SK-N-SH treated with all-trans-retinoic acid at 6 μM for 48 hours (cell line): ENCODE results near the gene TLCD4.
"Not testable (repeated sequence)": the region's sequence is repeated elsewhere in the genome, so short reads cannot be mapped to it uniquely, and the experiment has no call there.

Experiments used
- ATAC-seq: fragments of 200-7000 bp; cut with Tn5 transposase; 3 replicates; pipeline ENCODE4 v1.9.1; 2020; ENCODE audit warnings: mild to moderate bottlenecking, moderate library complexity
- ARNTL ChIP-seq: fragments of 450-650 bp; formaldehyde crosslinking; IDR thresholded peaks from 2 replicates; pipeline ENCODE4 v1.5.0; 2020; ENCODE audit warnings: low read depth, mild to moderate bottlenecking, moderate library complexity, borderline replicate concordance
- BACH2 ChIP-seq: fragments of 250-450 bp; sonication (Bioruptor Pico); IDR thresholded peaks from 2 replicates; pipeline ENCODE4 v1.9.0; 2021; ENCODE audit warnings: mild to moderate bottlenecking, borderline replicate concordance
- CSDC2 ChIP-seq: fragments of 250-450 bp; sonication (Bioruptor Pico); IDR thresholded peaks from 2 replicates; pipeline ENCODE4 v1.5.0; 2020; ENCODE audit warnings: mild to moderate bottlenecking, moderate library complexity
- ESRRG ChIP-seq: fragments of 250-450 bp; sonication (Bioruptor Pico); IDR thresholded peaks from 2 replicates; pipeline ENCODE4 v1.6.1; 2021; ENCODE audit warnings: mild to moderate bottlenecking
- GLIS3 ChIP-seq: fragments of 250-450 bp; sonication (Bioruptor Pico); IDR thresholded peaks from 2 replicates; pipeline ENCODE4 v1.5.0; 2020; ENCODE audit warnings: mild to moderate bottlenecking, moderate library complexity
- OSR1 ChIP-seq: fragments of 250-450 bp; sonication (Bioruptor Pico); IDR thresholded peaks from 2 replicates; pipeline ENCODE4 v1.8.0; 2022; ENCODE audit warnings: moderate library complexity, mild to moderate bottlenecking, inconsistent platforms
- POU6F1 ChIP-seq: fragments of 250-450 bp; sonication (Bioruptor Pico); IDR thresholded peaks from 2 replicates; pipeline ENCODE4 v1.8.0; 2021; ENCODE audit warnings: low read depth, mild to moderate bottlenecking, moderate library complexity, borderline replicate concordance
- PPARA ChIP-seq: fragments of 250-450 bp; sonication (Bioruptor Pico); IDR thresholded peaks from 2 replicates; pipeline ENCODE4 v1.5.0; 2020; ENCODE audit warnings: mild to moderate bottlenecking, borderline replicate concordance
- TCF4 ChIP-seq: fragments of 250-450 bp; sonication (Bioruptor Pico); IDR thresholded peaks from 2 replicates; pipeline ENCODE4 v1.8.0; 2021; ENCODE audit warnings: mild to moderate bottlenecking, moderate library complexity, borderline replicate concordance
- TOX ChIP-seq: fragments of 250-450 bp; sonication (Bioruptor Pico); IDR thresholded peaks from 2 replicates; pipeline ENCODE4 v1.8.0; 2021; ENCODE audit warnings: mild to moderate bottlenecking, moderate library complexity, borderline replicate concordance
- TSHZ2 ChIP-seq: fragments of 250-450 bp; sonication (Bioruptor Pico); IDR thresholded peaks from 2 replicates; pipeline ENCODE4 v1.5.0; 2020; ENCODE audit warnings: mild to moderate bottlenecking, moderate library complexity
- ZC3H10 ChIP-seq: fragments of 250-450 bp; sonication (Bioruptor Pico); IDR thresholded peaks from 2 replicates; pipeline ENCODE4 v1.5.1; 2021; ENCODE audit warnings: mild to moderate bottlenecking, moderate library complexity
- ZFP3 ChIP-seq: fragments of 250-450 bp; sonication (Bioruptor Pico); IDR thresholded peaks from 2 replicates; pipeline ENCODE4 v1.5.0; 2020; ENCODE audit warnings: mild to moderate bottlenecking, moderate library complexity
- ZFP30 ChIP-seq: fragments of 450-650 bp; formaldehyde crosslinking; IDR thresholded peaks from 2 replicates; pipeline ENCODE4 v1.5.0; 2022; ENCODE audit warnings: mild to moderate bottlenecking, moderate library complexity
- ZNF70 ChIP-seq: fragments of 450-650 bp; formaldehyde crosslinking; IDR thresholded peaks from 2 replicates; pipeline ENCODE4 v1.5.0; 2020; ENCODE audit warnings: mild to moderate bottlenecking, moderate library complexity
- ZNF8 ChIP-seq: fragments of 450-650 bp; formaldehyde crosslinking; IDR thresholded peaks from 2 replicates; pipeline ENCODE4 v1.5.0; 2020; ENCODE audit warnings: mild to moderate bottlenecking, moderate library complexity
- TF ChIP-seq, protein P1 (sequence below): fragments of 250-450 bp; sonication (Bioruptor Pico); IDR thresholded peaks from 2 replicates; pipeline ENCODE4 v1.5.1; 2021; ENCODE audit warnings: mild to moderate bottlenecking, moderate library complexity
- TF ChIP-seq, protein P2 (sequence below): fragments of 250-450 bp; sonication (Bioruptor Pico); IDR thresholded peaks from 2 replicates; pipeline ENCODE4 v1.8.0; 2020; ENCODE audit warnings: mild to moderate bottlenecking, moderate library complexity, borderline replicate concordance
- TF ChIP-seq, protein P3 (sequence below): fragments of 250-450 bp; sonication (Bioruptor Pico); IDR thresholded peaks from 2 replicates; pipeline ENCODE4 v1.5.1; 2020; ENCODE audit warnings: low read depth, mild to moderate bottlenecking, moderate library complexity

Gene TLCD4

GRCh38 chr1:95146637-95147036 lies 29.5 kb downstream of the TLCD4 start:
- TF ChIP-seq OSR1 (CRISPR knock-in tag), result no peak
- no peak for TF ChIP-seq TSHZ2 (CRISPR knock-in tag)
- no peak for TF ChIP-seq CSDC2
- no peak for TF ChIP-seq ESRRG
- TF ChIP-seq, protein P1, sequence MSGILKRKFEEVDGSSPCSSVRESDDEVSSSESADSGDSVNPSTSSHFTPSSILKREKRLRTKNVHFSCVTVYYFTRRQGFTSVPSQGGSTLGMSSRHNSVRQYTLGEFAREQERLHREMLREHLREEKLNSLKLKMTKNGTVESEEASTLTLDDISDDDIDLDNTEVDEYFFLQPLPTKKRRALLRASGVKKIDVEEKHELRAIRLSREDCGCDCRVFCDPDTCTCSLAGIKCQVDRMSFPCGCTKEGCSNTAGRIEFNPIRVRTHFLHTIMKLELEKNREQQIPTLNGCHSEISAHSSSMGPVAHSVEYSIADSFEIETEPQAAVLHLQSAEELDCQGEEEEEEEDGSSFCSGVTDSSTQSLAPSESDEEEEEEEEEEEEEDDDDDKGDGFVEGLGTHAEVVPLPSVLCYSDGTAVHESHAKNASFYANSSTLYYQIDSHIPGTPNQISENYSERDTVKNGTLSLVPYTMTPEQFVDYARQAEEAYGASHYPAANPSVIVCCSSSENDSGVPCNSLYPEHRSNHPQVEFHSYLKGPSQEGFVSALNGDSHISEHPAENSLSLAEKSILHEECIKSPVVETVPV (CRISPR knock-in tag), result no peak
- no peak for TF ChIP-seq PPARA
- TF ChIP-seq GLIS3 (CRISPR knock-in tag), result no peak
- no peak for TF ChIP-seq ARNTL
- no peak for TF ChIP-seq ZNF8 (CRISPR knock-in tag)
- TF ChIP-seq BACH2 (CRISPR knock-in tag), result no peak
- TF ChIP-seq ZC3H10 (CRISPR knock-in tag), result no peak
- no peak for TF ChIP-seq ZNF70
- TF ChIP-seq TOX (CRISPR knock-in tag), result no peak
- TF ChIP-seq, protein P2, sequence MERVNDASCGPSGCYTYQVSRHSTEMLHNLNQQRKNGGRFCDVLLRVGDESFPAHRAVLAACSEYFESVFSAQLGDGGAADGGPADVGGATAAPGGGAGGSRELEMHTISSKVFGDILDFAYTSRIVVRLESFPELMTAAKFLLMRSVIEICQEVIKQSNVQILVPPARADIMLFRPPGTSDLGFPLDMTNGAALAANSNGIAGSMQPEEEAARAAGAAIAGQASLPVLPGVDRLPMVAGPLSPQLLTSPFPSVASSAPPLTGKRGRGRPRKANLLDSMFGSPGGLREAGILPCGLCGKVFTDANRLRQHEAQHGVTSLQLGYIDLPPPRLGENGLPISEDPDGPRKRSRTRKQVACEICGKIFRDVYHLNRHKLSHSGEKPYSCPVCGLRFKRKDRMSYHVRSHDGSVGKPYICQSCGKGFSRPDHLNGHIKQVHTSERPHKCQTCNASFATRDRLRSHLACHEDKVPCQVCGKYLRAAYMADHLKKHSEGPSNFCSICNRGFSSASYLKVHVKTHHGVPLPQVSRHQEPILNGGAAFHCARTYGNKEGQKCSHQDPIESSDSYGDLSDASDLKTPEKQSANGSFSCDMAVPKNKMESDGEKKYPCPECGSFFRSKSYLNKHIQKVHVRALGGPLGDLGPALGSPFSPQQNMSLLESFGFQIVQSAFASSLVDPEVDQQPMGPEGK, result no peak
- TF ChIP-seq ZFP30, result no peak
- TF ChIP-seq ZFP3, result no peak
- ATAC-seq, result no peak

DNA sequence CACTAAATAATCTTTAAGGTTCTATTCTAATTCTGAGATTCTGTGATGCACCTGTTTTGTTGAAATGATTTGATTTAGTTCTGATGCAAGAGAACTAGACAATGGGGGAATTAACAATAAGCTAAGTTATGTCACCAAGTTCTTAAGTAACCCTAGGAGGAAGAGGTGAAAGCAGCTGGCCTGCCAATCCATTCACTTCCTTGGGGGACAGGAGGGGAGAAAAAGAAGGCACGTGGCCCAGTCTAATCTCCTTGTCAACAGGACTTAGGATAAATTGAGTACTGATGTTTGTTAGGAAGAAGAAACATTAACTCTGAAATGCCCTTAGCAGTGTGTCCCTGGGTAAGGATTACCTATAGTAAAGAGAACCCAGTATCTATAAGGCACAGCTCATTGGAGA lies 36.9 kb downstream of the TLCD4 start:
- TF ChIP-seq, protein P1 (CRISPR knock-in tag), result no peak
- TF ChIP-seq POU6F1 (CRISPR knock-in tag) (no peak), CSDC2 (no peak), TCF4 (CRISPR knock-in tag) (no peak), ZFP30 (no peak)
- TF ChIP-seq, protein P3, sequence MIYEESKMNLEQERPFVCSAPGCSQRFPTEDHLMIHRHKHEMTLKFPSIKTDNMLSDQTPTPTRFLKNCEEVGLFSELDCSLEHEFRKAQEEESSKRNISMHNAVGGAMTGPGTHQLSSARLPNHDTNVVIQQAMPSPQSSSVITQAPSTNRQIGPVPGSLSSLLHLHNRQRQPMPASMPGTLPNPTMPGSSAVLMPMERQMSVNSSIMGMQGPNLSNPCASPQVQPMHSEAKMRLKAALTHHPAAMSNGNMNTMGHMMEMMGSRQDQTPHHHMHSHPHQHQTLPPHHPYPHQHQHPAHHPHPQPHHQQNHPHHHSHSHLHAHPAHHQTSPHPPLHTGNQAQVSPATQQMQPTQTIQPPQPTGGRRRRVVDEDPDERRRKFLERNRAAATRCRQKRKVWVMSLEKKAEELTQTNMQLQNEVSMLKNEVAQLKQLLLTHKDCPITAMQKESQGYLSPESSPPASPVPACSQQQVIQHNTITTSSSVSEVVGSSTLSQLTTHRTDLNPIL (CRISPR knock-in tag), result no peak
- ATAC-seq, result no peak

GRCh38 chr1:95165569-95165968 lies 48.4 kb downstream of the TLCD4 start:
- not testable (repeated sequence) for ATAC-seq
